Measurements from ENCODE around the gene SYT17.

SYT17 gene

DNA sequence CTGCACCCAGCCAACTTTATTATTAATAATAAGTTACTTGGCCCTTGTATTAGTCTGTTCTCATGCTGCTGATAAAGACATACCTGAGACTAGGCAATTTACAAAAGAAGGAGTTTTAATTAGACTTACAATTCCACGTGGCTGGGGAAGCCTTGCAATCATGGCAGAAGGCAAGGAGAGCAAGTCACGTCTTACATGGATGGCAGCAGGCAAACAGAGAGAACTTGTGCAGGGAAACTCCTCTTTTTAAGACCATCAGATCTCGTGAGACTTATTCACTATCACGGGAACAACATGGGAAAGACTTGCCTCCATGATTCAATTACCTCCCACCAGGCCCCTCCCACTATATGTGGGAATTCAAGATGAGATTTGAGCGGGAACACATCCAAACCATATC, 47.7 kb downstream of the SYT17 start:
- TF ChIP-seq GABPA (IDR thresholded peaks at IDR 0.05; ENCODE audit: low read depth), result no peak
- TF ChIP-seq, protein P1, sequence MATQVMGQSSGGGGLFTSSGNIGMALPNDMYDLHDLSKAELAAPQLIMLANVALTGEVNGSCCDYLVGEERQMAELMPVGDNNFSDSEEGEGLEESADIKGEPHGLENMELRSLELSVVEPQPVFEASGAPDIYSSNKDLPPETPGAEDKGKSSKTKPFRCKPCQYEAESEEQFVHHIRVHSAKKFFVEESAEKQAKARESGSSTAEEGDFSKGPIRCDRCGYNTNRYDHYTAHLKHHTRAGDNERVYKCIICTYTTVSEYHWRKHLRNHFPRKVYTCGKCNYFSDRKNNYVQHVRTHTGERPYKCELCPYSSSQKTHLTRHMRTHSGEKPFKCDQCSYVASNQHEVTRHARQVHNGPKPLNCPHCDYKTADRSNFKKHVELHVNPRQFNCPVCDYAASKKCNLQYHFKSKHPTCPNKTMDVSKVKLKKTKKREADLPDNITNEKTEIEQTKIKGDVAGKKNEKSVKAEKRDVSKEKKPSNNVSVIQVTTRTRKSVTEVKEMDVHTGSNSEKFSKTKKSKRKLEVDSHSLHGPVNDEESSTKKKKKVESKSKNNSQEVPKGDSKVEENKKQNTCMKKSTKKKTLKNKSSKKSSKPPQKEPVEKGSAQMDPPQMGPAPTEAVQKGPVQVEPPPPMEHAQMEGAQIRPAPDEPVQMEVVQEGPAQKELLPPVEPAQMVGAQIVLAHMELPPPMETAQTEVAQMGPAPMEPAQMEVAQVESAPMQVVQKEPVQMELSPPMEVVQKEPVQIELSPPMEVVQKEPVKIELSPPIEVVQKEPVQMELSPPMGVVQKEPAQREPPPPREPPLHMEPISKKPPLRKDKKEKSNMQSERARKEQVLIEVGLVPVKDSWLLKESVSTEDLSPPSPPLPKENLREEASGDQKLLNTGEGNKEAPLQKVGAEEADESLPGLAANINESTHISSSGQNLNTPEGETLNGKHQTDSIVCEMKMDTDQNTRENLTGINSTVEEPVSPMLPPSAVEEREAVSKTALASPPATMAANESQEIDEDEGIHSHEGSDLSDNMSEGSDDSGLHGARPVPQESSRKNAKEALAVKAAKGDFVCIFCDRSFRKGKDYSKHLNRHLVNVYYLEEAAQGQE (IDR thresholded peaks at IDR 0.05; ENCODE audit: insufficient replicate concordance, low read depth), result no peak
- TF ChIP-seq, protein P2, sequence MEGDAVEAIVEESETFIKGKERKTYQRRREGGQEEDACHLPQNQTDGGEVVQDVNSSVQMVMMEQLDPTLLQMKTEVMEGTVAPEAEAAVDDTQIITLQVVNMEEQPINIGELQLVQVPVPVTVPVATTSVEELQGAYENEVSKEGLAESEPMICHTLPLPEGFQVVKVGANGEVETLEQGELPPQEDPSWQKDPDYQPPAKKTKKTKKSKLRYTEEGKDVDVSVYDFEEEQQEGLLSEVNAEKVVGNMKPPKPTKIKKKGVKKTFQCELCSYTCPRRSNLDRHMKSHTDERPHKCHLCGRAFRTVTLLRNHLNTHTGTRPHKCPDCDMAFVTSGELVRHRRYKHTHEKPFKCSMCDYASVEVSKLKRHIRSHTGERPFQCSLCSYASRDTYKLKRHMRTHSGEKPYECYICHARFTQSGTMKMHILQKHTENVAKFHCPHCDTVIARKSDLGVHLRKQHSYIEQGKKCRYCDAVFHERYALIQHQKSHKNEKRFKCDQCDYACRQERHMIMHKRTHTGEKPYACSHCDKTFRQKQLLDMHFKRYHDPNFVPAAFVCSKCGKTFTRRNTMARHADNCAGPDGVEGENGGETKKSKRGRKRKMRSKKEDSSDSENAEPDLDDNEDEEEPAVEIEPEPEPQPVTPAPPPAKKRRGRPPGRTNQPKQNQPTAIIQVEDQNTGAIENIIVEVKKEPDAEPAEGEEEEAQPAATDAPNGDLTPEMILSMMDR (IDR thresholded peaks at IDR 0.05; ENCODE audit: insufficient read depth, low read length), result no peak
- TF ChIP-seq SPI1 (IDR thresholded peaks at IDR 0.05; ENCODE audit: borderline replicate concordance, low read depth), result no peak
- TF ChIP-seq POLR2AphosphoS5 (IDR thresholded peaks at IDR 0.05; ENCODE audit: low read depth), result no peak
- DNase-seq (ENCODE audit: low read depth in 1 of 2, low spot score in 1 of 2), result no peak
- Histone ChIP-seq H3K27me3 (ENCODE audit: insufficient read depth, poor library complexity, severe bottlenecking) (no peaks in the 10 kb centered on the region), H3K4me3 (replicated peaks; ENCODE audit: insufficient read depth, low read length) (no peak overlapping the region), H3K27ac (replicated peaks) (no peak overlapping the region)

DNA sequence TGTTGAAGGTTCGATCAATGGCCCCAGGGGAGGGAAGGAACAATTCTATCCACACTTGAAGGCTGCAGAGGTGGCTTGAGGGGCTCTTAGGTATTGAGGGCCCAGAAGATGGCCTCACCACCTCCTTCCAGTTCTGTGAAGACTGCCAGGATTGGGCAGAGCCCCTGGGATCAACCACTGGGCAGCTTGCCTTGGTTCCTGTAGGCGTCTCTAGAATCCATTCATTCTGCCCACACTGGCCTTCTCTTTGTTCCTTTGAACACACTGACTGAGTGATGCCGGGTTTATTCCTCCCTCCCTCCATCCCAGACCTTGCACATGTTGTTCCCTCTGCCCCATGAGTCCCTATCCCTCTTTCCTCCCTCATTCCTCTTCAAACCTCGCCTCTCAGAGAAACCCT, 50.5 kb downstream of the SYT17 start:
- no peak for DNase-seq (ENCODE audit: low read depth in 1 of 2, low spot score in 1 of 2)
- TF ChIP-seq POLR2AphosphoS5 (IDR thresholded peaks at IDR 0.05; ENCODE audit: low read depth) (no peak), GABPA (IDR thresholded peaks at IDR 0.05; ENCODE audit: low read depth) (no peak), SPI1 (IDR thresholded peaks at IDR 0.05; ENCODE audit: borderline replicate concordance, low read depth) (no peak)
- TF ChIP-seq, protein P1 (IDR thresholded peaks at IDR 0.05; ENCODE audit: insufficient replicate concordance, low read depth), result no peak
- TF ChIP-seq, protein P2 (IDR thresholded peaks at IDR 0.05; ENCODE audit: insufficient read depth, low read length), result no peak
- Histone ChIP-seq H3K4me3 (replicated peaks; ENCODE audit: insufficient read depth, low read length) (no peak overlapping the region), H3K27me3 (ENCODE audit: insufficient read depth, poor library complexity, severe bottlenecking) (no peaks in the 10 kb centered on the region), H3K27ac (replicated peaks) (no peak overlapping the region)

DNA sequence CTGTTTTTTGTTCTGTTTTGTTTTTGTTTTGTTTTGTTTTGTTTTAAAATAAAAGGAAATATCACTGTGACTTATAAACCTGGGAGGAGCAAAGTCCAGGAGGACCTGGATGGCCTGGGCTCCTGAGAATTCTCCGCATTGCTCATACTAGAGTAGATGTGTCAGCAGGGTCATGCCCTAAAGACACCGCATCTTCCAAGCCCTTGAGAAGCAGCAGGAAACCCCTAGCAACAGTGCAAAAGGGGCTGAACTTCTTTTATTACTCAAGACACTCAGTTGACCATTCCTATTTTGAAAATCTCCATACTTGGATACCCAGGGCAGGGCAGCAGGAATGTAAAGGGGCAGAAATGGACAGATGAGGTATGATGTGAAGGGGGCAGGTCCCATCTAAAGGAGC, 51.8 kb downstream of the SYT17 start:
- no peak for DNase-seq (ENCODE audit: low read depth in 1 of 2, low spot score in 1 of 2)
- no peak overlapping the region for H3K27ac ChIP-seq (replicated peaks)
- no peak for TF ChIP-seq GABPA (IDR thresholded peaks at IDR 0.05; ENCODE audit: low read depth)
- TF ChIP-seq, protein P1 (IDR thresholded peaks at IDR 0.05; ENCODE audit: insufficient replicate concordance, low read depth), result no peak
- no peaks in the 10 kb centered on the region for H3K27me3 ChIP-seq (ENCODE audit: insufficient read depth, poor library complexity, severe bottlenecking)
- H3K4me3 ChIP-seq (replicated peaks; ENCODE audit: insufficient read depth, low read length), result no peak overlapping the region
